NCI-H1092 treated with DMSO at 0.1 percent for 48 hours (cell line): ENCODE results near the gene C7orf33.
A peak's percentile ranks its signal among the peaks of the same experiment; 100 is the strongest.
"Not testable (repeated sequence)": the region's sequence is repeated elsewhere in the genome, so short reads cannot be mapped to it uniquely, and the experiment has no call there.

Source experiments
- DNase-seq: peaks from one replicate; lab custom pipeline; 2025; lab: John Stamatoyannopoulos, UW

The C7orf33 gene

GRCh38 chr7:148580446-148580845, 10.1 kb upstream of the C7orf33 start:
- no peak for DNase-seq

GRCh38 chr7:148581624-148582023, 8.9 kb upstream of the C7orf33 start:
- no peak for DNase-seq

- DNase-seq: no peak
These were observed 6.3 kb upstream of the C7orf33 start for GRCh38 chr7:148584154-148584827.

- no peak for DNase-seq
These were observed 5.2 kb upstream of the C7orf33 start for GRCh38 chr7:148585399-148585798.

GRCh38 chr7:148587076-148587475, 3.5 kb upstream of the C7orf33 start:
- DNase-seq: no peak

DNA sequence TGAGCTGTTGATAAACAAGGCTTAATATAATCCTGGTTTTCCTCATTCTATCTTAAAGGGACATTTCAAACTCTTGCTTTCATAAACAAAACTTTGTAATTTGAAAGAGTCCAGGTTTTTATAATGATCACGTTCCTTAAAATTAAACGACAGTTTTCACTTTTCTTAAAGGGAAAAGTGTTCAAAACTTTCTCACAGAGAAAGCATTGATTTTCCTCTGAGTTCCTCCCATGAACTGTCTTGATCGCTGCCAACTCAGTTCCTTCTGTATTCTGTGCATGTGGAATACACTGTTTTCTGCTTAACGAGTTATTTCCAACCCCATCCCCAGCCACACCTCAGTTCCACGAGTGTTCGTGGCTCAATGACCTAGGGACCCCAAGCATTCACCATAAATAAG, 2.4 kb upstream of the C7orf33 start:
- DNase-seq: no peak

GRCh38 chr7:148588670-148589131, 1.9 kb upstream of the C7orf33 start:
- DNase-seq: no peak

DNA sequence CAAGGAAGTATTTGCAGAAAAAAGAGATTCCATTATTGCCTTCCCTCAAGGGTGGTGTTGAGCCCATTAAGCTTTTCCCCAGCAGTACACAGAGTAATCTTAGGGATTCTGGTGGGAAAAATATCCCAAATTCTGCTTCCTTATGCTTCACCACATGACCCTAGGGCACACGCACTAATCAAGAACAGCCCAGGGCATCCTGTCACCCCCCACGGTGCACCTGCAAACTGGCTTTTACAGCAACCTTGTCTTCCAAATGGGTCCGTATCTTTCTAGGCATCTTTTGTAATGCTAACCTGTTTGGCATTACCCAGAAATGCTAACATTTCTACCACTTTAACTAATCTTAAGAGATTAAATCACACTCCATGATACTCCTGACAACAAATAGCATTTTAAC, 926 bp upstream of the C7orf33 start:
- DNase-seq: no peak

- not testable (repeated sequence) for DNase-seq
These were observed 5.8 kb downstream of the C7orf33 start for GRCh38 chr7:148596354-148596753.

DNA sequence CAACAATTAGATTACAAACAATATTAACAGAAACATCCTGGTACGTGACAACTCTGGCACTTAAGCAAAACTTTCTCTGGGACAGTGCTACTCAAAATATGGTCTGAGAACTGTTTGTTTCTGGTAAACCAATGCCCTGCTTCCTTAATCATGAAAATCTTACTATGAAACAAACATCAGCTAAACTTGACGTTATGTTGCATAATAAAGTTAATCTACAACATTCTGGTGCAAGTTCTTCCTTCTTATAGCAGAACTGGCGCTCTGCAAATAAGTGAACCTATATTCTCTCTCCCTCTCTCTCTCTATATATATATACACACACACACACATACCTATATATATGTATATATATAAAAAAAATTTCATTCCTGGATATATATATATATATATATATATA, 7.8 kb downstream of the C7orf33 start:
- DNase-seq: no peak

GRCh38 chr7:148605350-148605749, 14.8 kb downstream of the C7orf33 start:
- no peak for DNase-seq

DNA sequence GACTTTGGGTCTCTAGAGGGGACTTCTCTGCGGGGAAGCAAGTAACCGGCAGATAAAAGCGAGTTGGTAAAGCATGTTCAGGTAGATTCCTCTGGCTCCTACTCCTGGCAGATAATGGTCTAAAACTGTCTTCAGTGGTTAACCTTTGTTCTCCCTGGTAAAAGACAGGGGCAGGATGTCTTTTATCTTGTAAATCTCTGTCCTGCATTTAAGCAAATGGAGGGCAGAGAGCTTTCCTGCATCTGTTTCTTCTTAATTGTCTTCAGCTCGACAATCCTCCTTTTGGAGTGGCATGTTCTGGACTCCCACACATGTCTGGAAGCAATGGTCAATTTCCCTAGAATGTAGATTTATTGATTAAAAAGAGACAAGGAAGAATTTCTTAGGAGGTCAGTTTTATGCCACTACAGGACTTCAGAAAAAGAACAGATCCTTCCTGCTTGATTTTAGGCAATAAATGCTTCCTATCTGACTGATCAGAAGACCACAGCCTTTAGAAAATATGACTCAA, 16.6 kb downstream of the C7orf33 start:
- no peak for DNase-seq

GRCh38 chr7:148609045-148609725, 18.6 kb downstream of the C7orf33 start:
- DNase-seq: peak; percentile 73

DNA sequence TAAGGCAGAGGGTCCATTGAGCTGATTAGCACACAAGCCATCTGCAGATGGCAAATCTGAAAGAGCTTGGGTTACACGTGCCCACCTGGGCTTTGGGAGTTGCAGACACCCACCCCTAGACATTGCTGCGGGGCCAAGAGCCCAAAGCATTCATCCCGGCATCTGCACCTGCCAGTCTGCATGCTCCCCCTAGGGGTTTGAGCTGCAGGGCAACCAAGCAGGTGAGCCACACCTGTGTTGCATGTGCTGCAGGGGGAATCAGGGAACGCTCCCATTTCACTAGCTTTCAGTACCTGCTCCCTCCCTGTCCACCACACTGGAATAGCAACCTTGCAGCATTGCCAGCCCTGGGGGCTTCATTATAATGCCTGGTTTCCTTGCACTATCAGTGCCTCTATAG, 21.1 kb downstream of the C7orf33 start:
- DNase-seq: no peak

GRCh38 chr7:148615085-148615730, 24.6 kb downstream of the C7orf33 start:
- DNase-seq: no peak

GRCh38 chr7:148620749-148621359, 30.3 kb downstream of the C7orf33 start:
- DNase-seq: no peak

DNA sequence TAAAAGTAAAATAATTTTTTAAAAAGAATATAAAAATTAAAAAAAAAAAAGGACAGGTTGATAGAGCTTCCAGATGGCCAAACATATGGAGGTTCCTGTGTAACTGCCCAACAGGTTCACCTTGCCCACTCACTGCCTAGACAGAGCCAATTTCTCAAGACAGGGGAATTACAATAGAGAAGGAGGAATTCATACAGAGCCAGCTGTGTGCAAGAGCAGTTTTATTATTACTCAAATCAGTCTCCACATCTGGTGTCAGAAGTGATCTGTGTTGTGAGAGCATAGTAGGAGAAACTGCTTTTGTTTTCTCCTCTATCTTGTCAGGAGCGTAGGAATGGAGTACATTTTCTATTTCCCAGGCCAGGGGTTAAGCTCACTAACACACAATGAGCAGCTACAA, 31.0 kb downstream of the C7orf33 start:
- DNase-seq: no peak

GRCh38 chr7:148622887-148623585, 32.5 kb downstream of the C7orf33 start:
- DNase-seq: peak; percentile 88

GRCh38 chr7:148623586-148624282, 33.2 kb downstream of the C7orf33 start:
- peak; percentile 28 for DNase-seq

DNA sequence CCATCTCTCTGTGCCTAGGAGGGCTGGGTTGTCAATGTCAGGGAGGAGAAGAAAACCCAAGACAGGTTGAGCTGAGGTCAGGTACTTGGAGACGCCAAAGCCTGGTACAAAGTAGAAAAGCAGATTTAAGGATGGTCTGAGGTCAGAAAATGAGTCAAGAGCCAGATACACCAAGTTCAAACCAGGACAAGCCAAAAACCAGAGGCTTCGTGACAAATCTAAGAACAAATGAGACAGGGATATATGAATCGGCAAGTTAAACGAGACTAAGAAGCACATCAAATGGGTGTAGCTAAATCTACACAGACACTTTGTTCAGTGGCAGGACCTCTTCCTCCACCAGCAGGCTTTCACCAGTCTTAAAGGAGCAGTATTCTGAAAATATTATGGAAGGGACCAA, 34.2 kb downstream of the C7orf33 start:
- DNase-seq: no peak

GRCh38 chr7:148625342-148625741, 34.8 kb downstream of the C7orf33 start:
- DNase-seq: no peak
